Measurements from ENCODE around the gene TOPORS. TPM values are rescaled to one million over a fixed set of nuclear protein-coding genes. Genes with fewer than 3 reads are reported as not detected.

Gene TOPORS
- total RNA-seq, 1 donor from 2014 or later, result 13.9 TPM

DNA sequence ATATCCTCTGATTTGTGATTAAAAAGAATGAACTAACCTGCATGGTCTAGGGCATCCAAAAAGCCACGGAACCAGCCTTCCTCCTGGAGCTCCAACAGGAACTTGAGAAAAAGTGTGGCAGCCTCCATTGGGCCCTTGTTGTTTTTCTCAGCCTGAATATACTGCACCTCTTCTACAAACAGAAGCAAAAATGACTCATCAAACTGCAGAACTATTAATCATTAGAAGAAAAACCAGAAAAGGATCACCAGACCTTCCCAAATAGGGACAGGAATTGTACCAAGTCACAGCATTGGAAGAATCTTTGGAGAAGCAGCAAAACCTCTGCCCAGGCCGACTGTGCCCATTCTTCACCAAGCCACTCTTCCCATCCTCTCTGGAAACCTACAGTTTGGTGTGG is 51.6 kb downstream of the TOPORS start:
- no peak overlapping the region for H3K4me3 Mint-ChIP-seq (ENCODE audit: unreplicated experiment)
- H3K36me3 Mint-ChIP-seq (ENCODE audit: unreplicated experiment), result no peaks in the 10 kb centered on the region
- TF ChIP-seq, protein P1, sequence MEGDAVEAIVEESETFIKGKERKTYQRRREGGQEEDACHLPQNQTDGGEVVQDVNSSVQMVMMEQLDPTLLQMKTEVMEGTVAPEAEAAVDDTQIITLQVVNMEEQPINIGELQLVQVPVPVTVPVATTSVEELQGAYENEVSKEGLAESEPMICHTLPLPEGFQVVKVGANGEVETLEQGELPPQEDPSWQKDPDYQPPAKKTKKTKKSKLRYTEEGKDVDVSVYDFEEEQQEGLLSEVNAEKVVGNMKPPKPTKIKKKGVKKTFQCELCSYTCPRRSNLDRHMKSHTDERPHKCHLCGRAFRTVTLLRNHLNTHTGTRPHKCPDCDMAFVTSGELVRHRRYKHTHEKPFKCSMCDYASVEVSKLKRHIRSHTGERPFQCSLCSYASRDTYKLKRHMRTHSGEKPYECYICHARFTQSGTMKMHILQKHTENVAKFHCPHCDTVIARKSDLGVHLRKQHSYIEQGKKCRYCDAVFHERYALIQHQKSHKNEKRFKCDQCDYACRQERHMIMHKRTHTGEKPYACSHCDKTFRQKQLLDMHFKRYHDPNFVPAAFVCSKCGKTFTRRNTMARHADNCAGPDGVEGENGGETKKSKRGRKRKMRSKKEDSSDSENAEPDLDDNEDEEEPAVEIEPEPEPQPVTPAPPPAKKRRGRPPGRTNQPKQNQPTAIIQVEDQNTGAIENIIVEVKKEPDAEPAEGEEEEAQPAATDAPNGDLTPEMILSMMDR (IDR thresholded peaks at IDR 0.05; ENCODE audit: partially characterized antibody, unreplicated experiment), result no peak
- no peak for DNase-seq
- H3K4me1 Mint-ChIP-seq (ENCODE audit: low read depth, unreplicated experiment), result no peaks in the 10 kb centered on the region
- H3K27me3 Mint-ChIP-seq (ENCODE audit: unreplicated experiment), result peaks cover 2% of the 10 kb centered on the region
- H3K27ac Mint-ChIP-seq (ENCODE audit: unreplicated experiment), result no peak overlapping the region
- no peaks in the 10 kb centered on the region for H3K9me3 Mint-ChIP-seq (ENCODE audit: unreplicated experiment)

DNA sequence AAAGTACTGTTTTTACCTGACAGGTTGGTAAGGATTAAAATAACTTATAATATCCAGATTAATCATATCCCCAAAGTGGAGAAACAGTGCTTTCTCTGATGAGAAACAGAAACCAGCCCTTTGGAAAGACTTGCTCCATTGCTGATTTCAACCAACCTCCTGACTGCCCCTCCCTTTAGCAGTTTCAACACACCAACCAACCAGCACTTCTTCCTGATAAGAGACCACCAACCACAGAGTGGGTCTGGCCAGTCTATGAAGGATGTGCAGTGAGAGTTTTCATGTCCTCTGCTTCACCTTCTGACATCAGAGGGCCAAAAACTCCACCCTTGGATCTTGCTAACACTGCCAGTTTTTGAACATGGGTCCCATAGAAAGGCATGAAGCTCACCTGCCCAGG is 54.5 kb downstream of the TOPORS start:
- no peaks in the 10 kb centered on the region for H3K4me1 Mint-ChIP-seq (ENCODE audit: low read depth, unreplicated experiment)
- H3K9me3 Mint-ChIP-seq (ENCODE audit: unreplicated experiment), result no peaks in the 10 kb centered on the region
- no peaks in the 10 kb centered on the region for H3K36me3 Mint-ChIP-seq (ENCODE audit: unreplicated experiment)
- no peak for DNase-seq
- no peak overlapping the region for H3K27ac Mint-ChIP-seq (ENCODE audit: unreplicated experiment)
- no peaks in the 10 kb centered on the region for H3K27me3 Mint-ChIP-seq (ENCODE audit: unreplicated experiment)
- TF ChIP-seq, protein P1 (IDR thresholded peaks at IDR 0.05; ENCODE audit: partially characterized antibody, unreplicated experiment), result no peak
- H3K4me3 Mint-ChIP-seq (ENCODE audit: unreplicated experiment), result no peak overlapping the region

DNA sequence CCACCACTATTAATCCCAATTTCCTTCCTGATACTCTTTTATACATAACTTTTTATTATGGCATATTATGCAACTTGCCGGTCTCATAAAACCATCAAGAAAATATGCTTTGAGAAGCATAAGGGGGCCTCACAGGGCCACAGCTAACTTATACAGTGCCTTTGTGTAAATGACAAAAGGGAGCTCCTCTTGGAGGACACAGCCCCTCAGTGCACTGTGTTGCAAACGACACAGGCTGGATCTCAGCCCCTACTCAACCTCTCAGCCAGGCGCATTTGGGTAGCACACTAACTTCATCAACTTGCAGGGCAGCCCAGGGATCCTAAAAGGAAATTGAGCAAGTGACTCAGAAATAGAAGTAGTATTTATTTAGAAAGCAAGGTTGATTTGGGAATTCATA is 61.8 kb downstream of the TOPORS start:
- H3K9me3 Mint-ChIP-seq (ENCODE audit: unreplicated experiment), result peaks cover 4% of the 10 kb centered on the region
- H3K27me3 Mint-ChIP-seq (ENCODE audit: unreplicated experiment), result peaks cover 3% of the 10 kb centered on the region
- H3K4me3 Mint-ChIP-seq (ENCODE audit: unreplicated experiment), result no peak overlapping the region
- no peaks in the 10 kb centered on the region for H3K36me3 Mint-ChIP-seq (ENCODE audit: unreplicated experiment)
- H3K27ac Mint-ChIP-seq (ENCODE audit: unreplicated experiment), result no peak overlapping the region
- peaks cover 3% of the 10 kb centered on the region for H3K4me1 Mint-ChIP-seq (ENCODE audit: low read depth, unreplicated experiment)
- TF ChIP-seq, protein P1 (IDR thresholded peaks at IDR 0.05; ENCODE audit: partially characterized antibody, unreplicated experiment), result no peak
- DNase-seq, result no peak

Other genes with a start within 250 kb of the TOPORS start
- 17.6 TPM for gene ACO1, start 167.9 kb downstream of the TOPORS start, total RNA-seq (ENCODE audit: unreplicated experiment)
- gene RIGI, start 26.4 kb downstream of the TOPORS start, total RNA-seq (ENCODE audit: unreplicated experiment), result 3.0 TPM
- gene SMIM27, start 259 bp downstream of the TOPORS start, total RNA-seq (ENCODE audit: unreplicated experiment), result 7.8 TPM
- 30.7 TPM for gene NDUFB6, start 20.6 kb upstream of the TOPORS start, total RNA-seq (ENCODE audit: unreplicated experiment)
- gene TAF1L, start 83.1 kb upstream of the TOPORS start, total RNA-seq (ENCODE audit: unreplicated experiment), result not detected
- 0.27 TPM for gene TMEM215, start 231.0 kb upstream of the TOPORS start, total RNA-seq (ENCODE audit: unreplicated experiment)